GM21576 (cell line): ENCODE data around the gene DNAH8.
"Not testable (repeated sequence)": the region's sequence is repeated elsewhere in the genome, so short reads cannot be mapped to it uniquely, and the experiment has no call there.

Source experiments
- ATAC-seq: cut with Tn5 transposase; IDR thresholded peaks from one replicate; pipeline ENCODE4 v1.9.1; 2021; ENCODE audit warnings: mild to moderate bottlenecking, moderate library complexity; ENCODE audit not compliant: unreplicated experiment

DNAH8 gene

GRCh38 chr6:38827024-38827423 lies 111.9 kb downstream of the DNAH8 start:
- ATAC-seq: no peak

DNA sequence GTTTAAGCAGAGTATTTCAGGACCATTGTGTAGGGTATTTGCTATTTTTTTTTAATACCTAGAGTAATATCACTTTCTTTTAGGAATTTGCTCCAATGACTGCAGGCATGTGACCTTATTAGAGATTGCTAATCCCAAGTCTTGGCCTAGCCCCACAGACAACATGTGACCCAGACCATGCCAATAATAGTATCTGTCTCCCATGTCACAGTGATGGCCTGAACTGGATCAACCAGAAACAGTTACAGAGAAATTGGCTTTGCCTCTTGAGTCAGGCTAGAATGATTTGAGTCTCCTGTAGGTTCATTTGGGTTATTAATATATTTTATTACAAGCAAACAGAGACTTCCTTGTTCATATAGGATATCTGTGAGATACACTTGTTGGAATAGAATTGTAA lies 116.8 kb downstream of the DNAH8 start:
- no peak for ATAC-seq

- ATAC-seq: no peak
These were observed 118.2 kb downstream of the DNAH8 start for GRCh38 chr6:38833320-38833719.

- no peak for ATAC-seq
These were observed 121.5 kb downstream of the DNAH8 start for GRCh38 chr6:38836585-38836984.

DNA sequence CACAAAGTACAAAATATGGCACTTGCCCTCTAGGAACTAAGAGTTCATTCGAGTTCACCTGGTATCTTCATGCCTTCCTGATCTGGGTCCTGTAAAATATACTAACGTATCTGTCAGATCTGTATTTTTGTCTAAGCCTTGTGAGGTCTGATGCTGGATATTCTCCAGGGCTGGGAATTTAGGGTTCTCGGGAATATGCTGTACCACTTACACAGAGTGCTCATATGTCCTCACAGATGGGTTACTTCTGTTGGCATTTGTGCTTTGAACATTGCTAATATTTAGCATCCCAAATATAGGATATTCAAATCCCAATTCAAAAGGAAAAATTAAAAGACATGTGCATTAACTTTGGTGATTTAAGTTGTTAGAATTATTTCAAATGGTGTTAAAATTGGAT lies 122.0 kb downstream of the DNAH8 start:
- ATAC-seq: no peak

- ATAC-seq: no peak
These were observed 128.7 kb downstream of the DNAH8 start for GRCh38 chr6:38843798-38844197.

- no peak for ATAC-seq
These were observed 130.8 kb downstream of the DNAH8 start for GRCh38 chr6:38845931-38846330.

- ATAC-seq: no peak
These were observed 131.2 kb downstream of the DNAH8 start for GRCh38 chr6:38846361-38846760.

- ATAC-seq: no peak
These were observed 131.7 kb downstream of the DNAH8 start for GRCh38 chr6:38846844-38847243.

DNA sequence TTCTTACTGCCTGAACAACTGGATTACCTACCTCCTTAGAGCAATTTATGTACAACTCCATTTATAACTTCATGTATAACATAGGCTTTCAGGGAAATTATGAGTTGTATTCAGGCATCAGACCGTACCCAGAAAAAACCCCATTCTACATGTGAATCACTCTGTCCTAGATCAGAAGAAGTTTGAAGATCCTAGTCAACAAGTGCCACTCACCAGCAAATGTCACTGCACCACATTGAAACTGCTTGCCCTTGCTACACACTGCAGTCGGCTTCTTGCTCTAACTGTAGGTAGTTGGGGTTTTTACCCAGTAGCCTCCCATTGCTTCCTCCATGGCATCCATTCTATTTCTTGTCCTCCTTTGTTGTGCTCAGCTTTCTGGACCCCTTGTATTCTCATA lies 132.4 kb downstream of the DNAH8 start:
- ATAC-seq: no peak

DNA sequence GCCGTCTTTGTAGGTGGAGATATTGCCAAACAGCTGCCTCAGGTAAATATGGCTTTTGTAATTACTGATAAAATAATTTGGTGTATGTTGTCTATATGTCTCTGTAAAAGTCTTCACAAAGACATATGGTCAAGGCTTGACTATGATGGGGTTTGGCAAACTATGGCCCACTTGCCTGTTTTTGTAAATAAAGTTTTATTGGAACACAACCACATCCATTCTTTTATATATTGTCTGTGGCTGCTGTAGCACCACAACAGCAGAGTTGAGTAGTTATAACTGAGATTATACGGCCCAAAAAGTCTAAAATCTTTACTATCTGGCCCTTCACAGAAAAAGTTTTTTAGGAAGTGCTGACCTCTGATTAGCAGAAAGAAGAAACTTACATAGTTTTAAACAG lies 133.6 kb downstream of the DNAH8 start:
- ATAC-seq: no peak

DNA sequence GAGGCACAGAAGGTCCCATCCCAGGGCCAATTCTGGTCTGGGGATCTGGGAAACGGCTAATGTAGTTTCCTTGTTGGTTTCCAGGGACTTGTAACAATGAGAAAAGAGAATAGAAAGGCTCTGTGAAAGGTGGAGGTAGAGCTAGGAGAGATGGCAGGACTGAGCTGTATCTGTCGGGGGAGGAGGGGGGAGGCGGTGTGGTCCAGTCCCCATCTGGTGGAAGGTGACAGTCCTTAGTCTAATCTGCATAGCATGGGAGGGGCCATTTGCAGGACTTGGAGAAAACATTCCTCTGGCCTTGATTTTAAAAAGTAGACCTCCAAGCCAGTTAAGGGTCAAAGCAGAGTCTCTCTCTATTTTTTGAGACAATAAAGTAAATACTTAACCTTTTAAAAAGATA lies 137.1 kb downstream of the DNAH8 start:
- no peak for ATAC-seq

- ATAC-seq: no peak
These were observed 138.1 kb downstream of the DNAH8 start for GRCh38 chr6:38853236-38853635.

DNA sequence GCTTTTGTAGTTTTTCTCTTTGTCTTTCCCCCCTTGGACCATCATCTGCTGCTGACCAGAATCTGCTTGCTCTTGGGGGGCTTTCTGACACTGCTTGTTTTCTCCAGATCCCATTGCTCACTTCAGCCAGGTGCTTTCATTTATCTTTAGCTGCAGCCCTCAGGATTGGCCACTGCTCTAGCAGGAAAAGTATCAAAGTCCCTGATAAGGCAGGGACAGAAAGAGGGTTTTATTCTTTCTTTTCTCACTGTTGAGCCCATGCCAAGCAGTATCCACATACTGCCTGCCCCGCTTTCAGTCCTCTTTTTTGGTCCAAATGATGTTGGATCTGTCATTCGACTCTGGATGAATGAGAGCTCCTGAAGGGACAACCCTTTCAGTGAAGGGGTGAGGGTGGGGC lies 141.4 kb downstream of the DNAH8 start:
- no peak for ATAC-seq

GRCh38 chr6:38857815-38858214 lies 142.7 kb downstream of the DNAH8 start:
- ATAC-seq: no peak

- ATAC-seq: no peak
These were observed 144.9 kb downstream of the DNAH8 start for GRCh38 chr6:38860041-38860440.

DNA sequence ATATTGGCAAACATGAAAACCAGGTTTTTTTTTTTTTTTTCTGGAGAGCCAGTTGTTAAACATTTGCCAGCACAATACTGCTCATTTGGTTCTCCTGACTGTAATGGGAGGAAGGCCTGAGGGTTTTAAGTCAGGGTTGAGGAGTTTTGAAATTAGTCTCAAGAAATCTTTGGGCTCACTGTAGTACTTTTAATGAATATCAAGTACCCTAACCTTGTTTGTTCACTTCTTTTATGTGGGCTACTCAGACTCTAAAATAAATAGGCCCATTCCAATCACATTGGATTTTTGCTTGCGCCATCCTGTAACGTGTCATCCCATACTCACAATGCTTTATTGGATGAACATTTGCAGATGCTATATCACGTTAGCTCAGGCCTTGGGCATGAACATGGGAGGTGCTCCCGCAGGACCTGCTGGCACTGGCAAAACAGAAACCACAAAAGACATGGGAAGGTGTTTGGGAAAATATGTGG lies 146.9 kb downstream of the DNAH8 start:
- ATAC-seq: no peak

DNA sequence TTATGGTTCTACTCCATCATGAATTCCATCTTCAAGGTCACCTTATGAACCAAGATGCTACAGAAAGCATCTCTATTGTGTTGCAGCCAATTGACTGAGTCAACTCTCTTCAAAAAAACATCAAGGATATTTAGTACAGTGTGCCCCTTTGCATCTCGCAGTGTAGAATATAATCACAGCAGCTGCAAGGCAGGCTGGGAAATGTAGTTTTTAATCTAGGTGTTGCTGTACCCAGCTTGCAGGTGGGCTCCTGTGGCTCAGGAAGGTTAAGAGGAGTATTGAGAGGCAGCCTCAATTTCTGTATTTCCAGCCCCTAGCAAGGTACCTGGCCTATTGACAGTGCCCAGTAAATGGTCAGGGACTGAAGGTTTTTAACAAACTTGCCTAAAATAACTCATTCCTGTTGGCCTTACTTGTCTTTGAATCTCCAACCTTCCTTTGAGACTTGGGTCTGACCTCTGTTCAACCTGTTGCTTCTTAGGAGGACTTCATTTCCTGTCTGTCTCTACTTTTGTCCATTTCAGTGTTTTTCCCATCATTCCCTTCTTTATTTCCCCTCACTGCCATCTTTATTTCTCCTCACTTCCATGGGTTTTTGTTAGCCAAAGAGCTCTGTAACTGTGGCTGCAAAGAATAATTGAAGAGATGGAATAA lies 150.5 kb downstream of the DNAH8 start:
- no peak for ATAC-seq

- no peak for ATAC-seq
These were observed 152.6 kb downstream of the DNAH8 start for GRCh38 chr6:38867726-38868125.

DNA sequence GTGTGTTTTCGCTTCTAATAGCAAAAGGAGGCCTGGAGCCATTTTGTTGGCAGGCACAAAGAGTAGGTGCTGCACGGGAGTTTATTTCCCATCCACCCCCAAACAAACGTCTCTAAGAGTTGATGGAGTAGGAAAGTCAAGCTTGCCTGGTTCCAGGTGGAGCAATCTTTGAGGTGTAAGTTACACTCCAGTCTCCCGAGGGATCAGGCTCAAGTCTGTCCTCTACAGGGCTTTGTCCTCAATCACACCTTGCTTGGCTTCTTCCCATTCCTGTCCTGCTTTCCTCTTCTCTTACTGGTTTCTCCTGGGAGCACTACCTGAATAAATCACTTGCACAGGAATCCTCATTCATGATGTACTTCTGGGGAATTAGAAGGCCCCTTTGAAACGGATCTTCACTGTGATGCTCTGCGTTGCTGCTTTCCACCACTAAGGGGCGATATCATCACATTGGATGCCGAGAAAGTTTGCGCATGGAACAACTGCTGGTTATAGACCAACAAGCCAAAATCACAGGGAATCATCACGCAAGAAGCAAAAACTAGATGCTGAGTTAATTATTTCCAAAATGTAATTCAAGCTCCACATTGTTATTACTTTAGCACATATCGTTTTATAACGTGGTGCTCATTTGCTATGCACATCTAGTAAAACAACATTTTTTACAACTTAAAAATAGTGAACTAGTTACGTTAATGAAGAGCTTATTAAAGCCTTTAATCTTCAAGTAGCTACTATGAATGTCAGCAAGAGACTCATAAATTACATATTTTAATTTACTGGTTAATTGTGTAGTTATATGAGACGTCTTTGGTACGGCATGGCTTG lies 156.8 kb downstream of the DNAH8 start:
- ATAC-seq: no peak

GRCh38 chr6:38873001-38873400 lies 157.9 kb downstream of the DNAH8 start:
- ATAC-seq: no peak

GRCh38 chr6:38873816-38874215 lies 158.7 kb downstream of the DNAH8 start:
- not testable (repeated sequence) for ATAC-seq
